ENCODE measurements around the gene ZNF365.

Gene ZNF365

GRCh38 chr10:62424026-62424425 is 49.9 kb downstream of the ZNF365 start:
- no peak for DNase-seq

GRCh38 chr10:62426086-62426485 is 51.9 kb downstream of the ZNF365 start:
- DNase-seq, result no peak

GRCh38 chr10:62426600-62426999 is 52.4 kb downstream of the ZNF365 start:
- DNase-seq, result no peak

- no peak for DNase-seq
Measured at GRCh38 chr10:62430881-62431280, 56.7 kb downstream of the ZNF365 start.

- no peak for DNase-seq
Measured at GRCh38 chr10:62433181-62433692, 59.1 kb downstream of the ZNF365 start.

- no peak for DNase-seq
Measured at GRCh38 chr10:62433901-62434300, 59.7 kb downstream of the ZNF365 start.

- DNase-seq, result peak; percentile 61
Measured at GRCh38 chr10:62437696-62438095, 63.5 kb downstream of the ZNF365 start.

GRCh38 chr10:62442006-62442405 is 67.8 kb downstream of the ZNF365 start:
- DNase-seq, result no peak

- DNase-seq, result no peak
Measured at GRCh38 chr10:62442894-62443669, 68.9 kb downstream of the ZNF365 start.

GRCh38 chr10:62443866-62444265 is 69.7 kb downstream of the ZNF365 start:
- DNase-seq, result no peak

GRCh38 chr10:62446627-62447026 is 72.5 kb downstream of the ZNF365 start:
- no peak for DNase-seq

- DNase-seq, result no peak
Measured at GRCh38 chr10:62450912-62451610, 76.9 kb downstream of the ZNF365 start.

- DNase-seq, result no peak
Measured at GRCh38 chr10:62451611-62451975, 77.4 kb downstream of the ZNF365 start.

All from hematopoietic multipotent progenitor cell treated with erythropoietin and hydrocortisone succinate and interleukin-3 and kit ligand, for 8 days (in vitro differentiated cells).